Measurements from ENCODE around the gene PILRB.
"Not testable (repeated sequence)": the region's sequence is repeated elsewhere in the genome, so short reads cannot be mapped to it uniquely, and the experiment has no call there.

PILRB gene

GRCh38 chr7:100378114-100378755 lies 20.3 kb downstream of the PILRB start:
- Histone ChIP-seq H3K27ac (ENCODE audit: low read depth, low read length) (no peak overlapping the region), H3K4me3 (ENCODE audit: low read depth, low read length) (no peak overlapping the region), H3K4me1 (ENCODE audit: control insufficient read depth, insufficient read depth, low read length) (peaks cover 8% of the 10 kb centered on the region), H3K9ac (ENCODE audit: low read length) (no peak overlapping the region), H3K9me3 (ENCODE audit: control insufficient read depth, insufficient read depth, low read depth, low read length) (no peaks in the 10 kb centered on the region), H3K27me3 (ENCODE audit: control insufficient read depth, insufficient read depth, low read length) (no peaks in the 10 kb centered on the region), H3K36me3 (ENCODE audit: control insufficient read depth, insufficient read depth, low read length) (peaks cover 3% of the 10 kb centered on the region; the same call in 1 of the 2 replicates)

- Histone ChIP-seq H3K9ac (ENCODE audit: low read length) (no peak overlapping the region), H3K27me3 (ENCODE audit: control insufficient read depth, insufficient read depth, low read length) (no peaks in the 10 kb centered on the region)
Observed at GRCh38 chr7:100380196-100380595, 22.3 kb downstream of the PILRB start.

GRCh38 chr7:100381531-100382233 lies 23.8 kb downstream of the PILRB start:
- H3K4me3 ChIP-seq (ENCODE audit: low read depth, low read length): peak overlapping the region; percentile 8; the same call in 1 of the 2 replicates
- not testable (repeated sequence) for H3K27ac ChIP-seq (ENCODE audit: low read depth, low read length); H3K9ac ChIP-seq (ENCODE audit: low read length); H3K9me3 ChIP-seq (ENCODE audit: control insufficient read depth, insufficient read depth, low read depth, low read length); H3K27me3 ChIP-seq (ENCODE audit: control insufficient read depth, insufficient read depth, low read length); H3K36me3 ChIP-seq (ENCODE audit: control insufficient read depth, insufficient read depth, low read length); H3K4me1 ChIP-seq (ENCODE audit: control insufficient read depth, insufficient read depth, low read length)

More at GRCh38 chr7:100380196-100380595, 22.3 kb downstream of the PILRB start:
- peaks cover under 1% of the 10 kb centered on the region; the same call in 1 of the 2 replicates for H3K36me3 ChIP-seq (ENCODE audit: control insufficient read depth, insufficient read depth, low read length)
- H3K4me1 ChIP-seq (ENCODE audit: control insufficient read depth, insufficient read depth, low read length): no peaks in the 10 kb centered on the region
- no peaks in the 10 kb centered on the region for H3K9me3 ChIP-seq (ENCODE audit: control insufficient read depth, insufficient read depth, low read depth, low read length)
- H3K4me3 ChIP-seq (ENCODE audit: low read depth, low read length): no peak overlapping the region
- no peak overlapping the region for H3K27ac ChIP-seq (ENCODE audit: low read depth, low read length)

- not testable (repeated sequence) for H3K9ac ChIP-seq (ENCODE audit: low read length); H3K9me3 ChIP-seq (ENCODE audit: control insufficient read depth, insufficient read depth, low read depth, low read length); H3K27me3 ChIP-seq (ENCODE audit: control insufficient read depth, insufficient read depth, low read length); H3K27ac ChIP-seq (ENCODE audit: low read depth, low read length); H3K4me1 ChIP-seq (ENCODE audit: control insufficient read depth, insufficient read depth, low read length); H3K4me3 ChIP-seq (ENCODE audit: low read depth, low read length); H3K36me3 ChIP-seq (ENCODE audit: control insufficient read depth, insufficient read depth, low read length)
Observed at GRCh38 chr7:100382234-100382853, 24.4 kb downstream of the PILRB start.

- Histone ChIP-seq H3K27me3 (ENCODE audit: control insufficient read depth, insufficient read depth, low read length) (no peaks in the 10 kb centered on the region), H3K4me3 (ENCODE audit: low read depth, low read length) (no peak overlapping the region), H3K9ac (ENCODE audit: low read length) (no peak overlapping the region), H3K27ac (ENCODE audit: low read depth, low read length) (no peak overlapping the region), H3K4me1 (ENCODE audit: control insufficient read depth, insufficient read depth, low read length) (no peaks in the 10 kb centered on the region), H3K9me3 (ENCODE audit: control insufficient read depth, insufficient read depth, low read depth, low read length) (no peaks in the 10 kb centered on the region), H3K36me3 (ENCODE audit: control insufficient read depth, insufficient read depth, low read length) (no peaks in the 10 kb centered on the region)
Observed at GRCh38 chr7:100384628-100385294, 26.8 kb downstream of the PILRB start.

- Histone ChIP-seq H3K4me1 (ENCODE audit: control insufficient read depth, insufficient read depth, low read length) (no peaks in the 10 kb centered on the region), H3K9me3 (ENCODE audit: control insufficient read depth, insufficient read depth, low read depth, low read length) (no peaks in the 10 kb centered on the region), H3K9ac (ENCODE audit: low read length) (no peak overlapping the region), H3K27ac (ENCODE audit: low read depth, low read length) (no peak overlapping the region), H3K36me3 (ENCODE audit: control insufficient read depth, insufficient read depth, low read length) (no peaks in the 10 kb centered on the region), H3K4me3 (ENCODE audit: low read depth, low read length) (no peak overlapping the region), H3K27me3 (ENCODE audit: control insufficient read depth, insufficient read depth, low read length) (no peaks in the 10 kb centered on the region)
Observed at GRCh38 chr7:100386940-100387339, 29.0 kb downstream of the PILRB start.

GRCh38 chr7:100387695-100388094 lies 29.8 kb downstream of the PILRB start:
- H3K9ac ChIP-seq (ENCODE audit: low read length): no peak overlapping the region
- no peaks in the 10 kb centered on the region for H3K4me1 ChIP-seq (ENCODE audit: control insufficient read depth, insufficient read depth, low read length)
- H3K4me3 ChIP-seq (ENCODE audit: low read depth, low read length): no peak overlapping the region
- H3K36me3 ChIP-seq (ENCODE audit: control insufficient read depth, insufficient read depth, low read length): no peaks in the 10 kb centered on the region
- no peaks in the 10 kb centered on the region for H3K9me3 ChIP-seq (ENCODE audit: control insufficient read depth, insufficient read depth, low read depth, low read length)
- H3K27ac ChIP-seq (ENCODE audit: low read depth, low read length): no peak overlapping the region
- H3K27me3 ChIP-seq (ENCODE audit: control insufficient read depth, insufficient read depth, low read length): no peaks in the 10 kb centered on the region

- Histone ChIP-seq H3K9me3 (ENCODE audit: control insufficient read depth, insufficient read depth, low read depth, low read length) (no peaks in the 10 kb centered on the region), H3K27ac (ENCODE audit: low read depth, low read length) (no peak overlapping the region), H3K9ac (ENCODE audit: low read length) (no peak overlapping the region), H3K4me1 (ENCODE audit: control insufficient read depth, insufficient read depth, low read length) (no peaks in the 10 kb centered on the region), H3K27me3 (ENCODE audit: control insufficient read depth, insufficient read depth, low read length) (no peaks in the 10 kb centered on the region), H3K36me3 (ENCODE audit: control insufficient read depth, insufficient read depth, low read length) (no peaks in the 10 kb centered on the region), H3K4me3 (ENCODE audit: low read depth, low read length) (no peak overlapping the region)
Observed at GRCh38 chr7:100389437-100390088, 31.6 kb downstream of the PILRB start.

- Histone ChIP-seq H3K4me3 (ENCODE audit: low read depth, low read length) (no peak overlapping the region), H3K4me1 (ENCODE audit: control insufficient read depth, insufficient read depth, low read length) (no peaks in the 10 kb centered on the region), H3K27ac (ENCODE audit: low read depth, low read length) (no peak overlapping the region), H3K36me3 (ENCODE audit: control insufficient read depth, insufficient read depth, low read length) (no peaks in the 10 kb centered on the region), H3K27me3 (ENCODE audit: control insufficient read depth, insufficient read depth, low read length) (no peaks in the 10 kb centered on the region), H3K9me3 (ENCODE audit: control insufficient read depth, insufficient read depth, low read depth, low read length) (no peaks in the 10 kb centered on the region), H3K9ac (ENCODE audit: low read length) (no peak overlapping the region)
Observed at GRCh38 chr7:100390286-100391009, 32.5 kb downstream of the PILRB start.

- no peaks in the 10 kb centered on the region for H3K36me3 ChIP-seq (ENCODE audit: control insufficient read depth, insufficient read depth, low read length)
- H3K4me3 ChIP-seq (ENCODE audit: low read depth, low read length): no peak overlapping the region
- H3K9me3 ChIP-seq (ENCODE audit: control insufficient read depth, insufficient read depth, low read depth, low read length): no peaks in the 10 kb centered on the region
- H3K9ac ChIP-seq (ENCODE audit: low read length): no peak overlapping the region
- H3K27me3 ChIP-seq (ENCODE audit: control insufficient read depth, insufficient read depth, low read length): no peaks in the 10 kb centered on the region
- 0 out of 2 replicates have a peak, but pooled peaks cover 4% of the 10 kb centered on the region for H3K4me1 ChIP-seq (ENCODE audit: control insufficient read depth, insufficient read depth, low read length)
- no peak overlapping the region for H3K27ac ChIP-seq (ENCODE audit: low read depth, low read length)
Observed at GRCh38 chr7:100393233-100393905, 35.5 kb downstream of the PILRB start.
